ENCODE measurements around the gene HYAL1. TPM values are rescaled to one million over a fixed set of nuclear protein-coding genes. Genes with fewer than 3 reads are reported as not detected.
A peak's percentile ranks its signal among the peaks of the same experiment; 100 is the strongest.

HYAL1 gene
- total and polyA plus RNA-seq, 3 experiments from 2014 or later, result 0.13 to 0.81 TPM; not detected in 1

DNA sequence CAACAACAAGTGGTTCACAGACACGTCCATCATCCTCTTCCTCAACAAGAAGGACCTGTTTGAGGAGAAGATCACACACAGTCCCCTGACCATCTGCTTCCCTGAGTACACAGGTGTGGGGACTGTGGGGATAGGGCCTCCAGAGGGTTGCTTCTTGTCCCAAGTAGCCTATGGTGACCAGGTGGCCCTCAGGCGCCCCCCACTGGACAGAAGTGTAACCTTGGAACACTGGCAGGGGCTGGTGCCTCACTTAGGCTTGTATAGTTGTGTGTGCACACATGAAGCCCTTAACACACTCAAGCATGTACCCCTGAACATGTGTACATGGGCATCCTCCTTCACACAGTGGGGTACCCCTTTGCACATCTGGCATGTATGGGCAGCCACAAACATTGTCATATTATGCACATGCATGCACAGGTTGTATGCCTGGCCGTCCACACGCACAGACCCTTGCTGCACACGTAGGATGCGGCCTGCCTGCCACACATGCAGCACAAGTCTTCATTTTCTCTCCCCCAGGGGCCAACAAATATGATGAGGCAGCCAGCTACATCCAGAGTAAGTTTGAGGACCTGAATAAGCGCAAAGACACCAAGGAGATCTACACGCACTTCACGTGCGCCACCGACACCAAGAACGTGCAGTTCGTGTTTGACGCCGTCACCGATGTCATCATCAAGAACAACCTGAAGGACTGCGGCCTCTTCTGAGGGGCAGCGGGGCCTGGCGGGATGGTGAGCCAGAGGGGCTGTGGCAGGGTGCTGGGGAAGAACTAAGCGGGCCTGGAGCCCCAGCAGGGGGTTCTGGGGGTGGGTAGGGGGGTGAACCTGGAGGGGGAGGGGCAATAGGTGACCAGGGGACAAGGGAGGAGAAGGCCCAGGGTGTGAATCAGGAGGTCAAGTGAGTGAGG is 46.1 kb downstream of the HYAL1 start:
- H3K9me3 Mint-ChIP-seq, result no peaks in the 10 kb centered on the region
- Histone ChIP-seq H3K27me3 (ENCODE audit: insufficient read depth, low read length, poor library complexity, severe bottlenecking) (no peaks in the 10 kb centered on the region), H3K27ac (ENCODE audit: low read depth, low read length) (no peak overlapping the region), H3K36me3 (ENCODE audit: insufficient read depth, low read length) (peaks cover 45% of the 10 kb centered on the region), H3K9me3 (ENCODE audit: low read length) (no peaks in the 10 kb centered on the region), H3K4me3 (ENCODE audit: low read length) (no peak overlapping the region), H3K4me1 (ENCODE audit: insufficient read depth, low read length) (peaks cover 12% of the 10 kb centered on the region)
- peaks cover 0 to 21% (median 12%) of the 10 kb centered on the region in 3 donors for H3K4me1 Mint-ChIP-seq
- POLR2A ChIA-PET, result no interaction called here
- CTCF ChIA-PET, result interaction anchor here (0.9 to 8.3 kb wide), 7 partner anchors 9 to 62 kb away, joined by 3 to 101 read pairs (median 7); partner anchors contain the start of gene GNAI2
- peak overlapping the region in 3 of 8 donors; percentile 15 to 84 (median 50) for H3K27ac Mint-ChIP-seq
- H3K36me3 Mint-ChIP-seq, result peaks cover 4 to 66% (median 5%) of the 10 kb centered on the region in 3 donors
- no peak overlapping the region for H3K4me3 Mint-ChIP-seq
- no peak for DNase-seq
- H3K27me3 Mint-ChIP-seq, result peaks cover 0 to 2% of the 10 kb centered on the region in 2 donors

DNA sequence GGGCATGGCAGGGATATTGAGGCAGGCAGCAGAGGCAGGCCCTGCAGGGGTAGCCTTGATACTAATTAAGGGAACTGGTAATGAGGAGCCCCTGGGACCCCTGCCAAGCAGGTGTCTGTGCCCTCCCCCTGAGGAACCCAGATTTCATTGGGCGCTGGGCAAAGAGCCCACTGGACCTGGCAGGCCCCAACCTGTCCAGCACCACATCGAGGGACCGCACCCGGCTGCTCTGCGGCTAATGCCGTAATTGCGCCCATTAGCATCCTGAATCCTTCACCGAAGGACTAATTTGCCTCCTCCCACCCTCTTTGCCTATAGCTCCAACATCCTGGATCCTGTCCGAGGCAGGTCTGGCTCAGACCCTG is 48.1 kb downstream of the HYAL1 start:
- ChIA-PET POLR2A (no interaction called here), CTCF (interaction anchor here (0.7 to 8.3 kb wide), 4 partner anchors 7 to 37 kb away, joined by 3 to 101 read pairs (median 5); no protein-coding TSS in a partner anchor)
- no peaks in the 10 kb centered on the region for H3K9me3 Mint-ChIP-seq
- Histone ChIP-seq H3K9me3 (ENCODE audit: low read length) (no peaks in the 10 kb centered on the region), H3K36me3 (ENCODE audit: insufficient read depth, low read length) (peaks cover 55% of the 10 kb centered on the region), H3K4me3 (ENCODE audit: low read length) (no peak overlapping the region), H3K27me3 (ENCODE audit: insufficient read depth, low read length, poor library complexity, severe bottlenecking) (no peaks in the 10 kb centered on the region), H3K27ac (ENCODE audit: low read depth, low read length) (no peak overlapping the region), H3K4me1 (ENCODE audit: insufficient read depth, low read length) (peaks cover 29% of the 10 kb centered on the region)
- H3K4me3 Mint-ChIP-seq, result no peak overlapping the region
- peak overlapping the region in 2 of 8 donors; percentile 4 to 83 for H3K27ac Mint-ChIP-seq
- H3K4me1 Mint-ChIP-seq, result peaks cover 10 to 32% (median 16%) of the 10 kb centered on the region in 3 donors
- H3K36me3 Mint-ChIP-seq, result peaks cover 4 to 82% (median 5%) of the 10 kb centered on the region in 3 donors
- peaks cover 0 to 2% of the 10 kb centered on the region in 2 donors for H3K27me3 Mint-ChIP-seq
- DNase-seq, result no peak

DNA sequence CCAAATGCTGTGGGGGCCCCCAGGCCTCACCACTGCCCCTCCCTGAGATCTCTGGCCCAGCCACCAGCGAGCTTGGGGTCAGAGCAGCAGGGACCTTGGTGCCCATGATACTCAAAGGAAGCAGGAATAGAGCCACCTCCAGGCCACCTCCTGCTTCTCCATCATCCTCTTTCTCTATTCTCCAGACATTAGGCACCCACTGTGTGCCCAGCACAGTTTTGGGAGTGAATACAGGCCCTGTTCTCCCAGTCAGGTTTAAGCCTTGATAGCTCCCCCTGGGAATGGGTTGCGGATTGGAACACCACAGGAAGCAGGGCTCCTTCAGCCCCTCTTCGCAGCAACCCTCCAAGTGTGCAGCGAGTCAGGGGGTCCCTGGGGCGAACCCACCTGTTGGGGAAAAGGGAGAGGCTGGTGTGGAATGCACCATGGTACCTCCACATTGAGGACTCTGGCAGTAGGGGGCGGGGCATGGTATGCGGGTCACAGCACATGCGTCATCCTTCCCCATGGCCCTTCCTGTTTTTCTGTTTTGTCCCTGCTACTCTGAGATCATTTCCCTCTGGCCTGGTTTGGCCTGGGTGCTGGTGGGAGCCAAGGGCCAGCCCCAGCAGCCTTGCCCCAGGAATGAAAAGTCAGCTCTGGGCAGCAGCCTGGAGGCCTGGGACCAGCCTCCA is 48.7 kb downstream of the HYAL1 start:
- Histone ChIP-seq H3K4me1 (ENCODE audit: insufficient read depth, low read length) (peaks cover 32% of the 10 kb centered on the region), H3K27ac (ENCODE audit: low read depth, low read length) (no peak overlapping the region), H3K9me3 (ENCODE audit: low read length) (no peaks in the 10 kb centered on the region), H3K36me3 (ENCODE audit: insufficient read depth, low read length) (peaks cover 58% of the 10 kb centered on the region), H3K27me3 (ENCODE audit: insufficient read depth, low read length, poor library complexity, severe bottlenecking) (no peaks in the 10 kb centered on the region), H3K4me3 (ENCODE audit: low read length) (no peak overlapping the region)
- peaks cover 13 to 35% (median 20%) of the 10 kb centered on the region in 3 donors for H3K4me1 Mint-ChIP-seq
- ChIA-PET POLR2A (no interaction called here), CTCF (interaction anchor here (1.3 to 8.3 kb wide), 3 partner anchors 6 to 28 kb away, joined by 3 to 101 read pairs (median 5); no protein-coding TSS in a partner anchor)
- peaks cover 0 to 2% of the 10 kb centered on the region in 2 donors for H3K27me3 Mint-ChIP-seq
- H3K9me3 Mint-ChIP-seq, result no peaks in the 10 kb centered on the region
- H3K36me3 Mint-ChIP-seq, result peaks cover 4 to 87% (median 5%) of the 10 kb centered on the region in 3 donors
- H3K4me3 Mint-ChIP-seq, result no peak overlapping the region
- peak overlapping the region in 3 of 8 donors; percentile 4 to 72 (median 36) for H3K27ac Mint-ChIP-seq
- DNase-seq, result no peak

DNA sequence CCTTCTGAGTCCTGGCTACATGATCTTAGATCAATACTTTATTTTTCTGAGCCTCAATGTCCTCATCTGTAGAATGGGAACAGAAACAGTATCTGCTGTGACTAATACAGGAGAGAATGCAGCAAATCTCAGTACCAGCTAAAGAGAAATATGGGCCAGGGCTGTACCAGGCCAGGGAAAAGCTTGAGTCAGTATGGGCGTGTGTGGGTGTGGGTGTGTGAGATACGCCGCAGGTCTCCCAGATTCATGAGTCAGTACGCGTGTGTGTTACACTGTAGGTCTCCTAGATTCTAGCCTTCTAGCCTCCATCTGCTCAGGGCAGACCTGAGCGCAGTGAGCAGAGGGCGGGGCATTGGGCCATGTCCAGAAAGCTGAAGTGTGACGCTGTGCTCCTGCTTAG is 52.2 kb downstream of the HYAL1 start:
- Mint-ChIP-seq H3K36me3 (peaks cover 0 to 68% (median 2%) of the 10 kb centered on the region in 3 donors), H3K27ac (peak overlapping the region; percentile 47 to 90 (median 76)), H3K4me1 (peaks cover 31 to 55% (median 33%) of the 10 kb centered on the region in 3 donors), H3K4me3 (no peak overlapping the region), H3K27me3 (peaks cover 0 to 2% of the 10 kb centered on the region in 2 donors), H3K9me3 (no peaks in the 10 kb centered on the region)
- Histone ChIP-seq H3K36me3 (ENCODE audit: insufficient read depth, low read length) (peaks cover 51% of the 10 kb centered on the region), H3K27ac (ENCODE audit: low read depth, low read length) (no peak overlapping the region), H3K27me3 (ENCODE audit: insufficient read depth, low read length, poor library complexity, severe bottlenecking) (no peaks in the 10 kb centered on the region), H3K9me3 (ENCODE audit: low read length) (no peaks in the 10 kb centered on the region), H3K4me1 (ENCODE audit: insufficient read depth, low read length) (peaks cover 63% of the 10 kb centered on the region), H3K4me3 (ENCODE audit: low read length) (no peak overlapping the region)
- no peak for DNase-seq
- ChIA-PET CTCF (interaction anchor here (0.7 to 7.3 kb wide), 5 partner anchors 7 to 28 kb away, joined by 3 to 241 read pairs (median 4); partner anchors contain the start of gene GNAI2), POLR2A (interaction anchor here (0.7 kb wide), 1 partner anchor 18 kb away, joined by 3 read pairs; no protein-coding TSS in a partner anchor)

DNA sequence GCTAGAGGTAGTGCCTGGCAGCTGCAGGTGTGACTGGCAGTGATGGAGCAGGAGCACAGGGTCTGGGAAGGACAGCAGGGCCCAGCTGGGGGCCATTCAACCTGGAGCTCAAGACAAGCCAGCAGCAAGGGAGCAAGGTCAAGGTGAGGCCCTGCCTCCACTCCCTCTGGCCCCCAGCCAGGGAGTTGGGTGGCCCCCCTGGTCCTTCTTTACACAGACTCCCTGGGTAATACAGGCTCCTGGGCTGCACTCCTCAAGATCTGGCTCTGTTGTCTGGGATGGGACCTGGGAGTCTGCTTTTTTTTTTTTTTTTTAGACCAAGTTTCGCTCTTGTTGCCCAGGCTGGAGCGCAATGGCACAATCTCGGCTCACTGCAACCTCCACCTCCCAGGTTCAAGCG is 52.9 kb downstream of the HYAL1 start:
- H3K4me1 ChIP-seq (ENCODE audit: insufficient read depth, low read length), result peaks cover 70% of the 10 kb centered on the region
- ChIA-PET CTCF (interaction anchor here (1.1 to 7.3 kb wide), 3 partner anchors 8 to 56 kb away, joined by 5 to 241 read pairs (median 101); partner anchors contain the start of gene GNAI2), POLR2A (interaction anchor here (0.5 to 0.6 kb wide), 2 partner anchors 24 to 72 kb away, joined by 3 to 4 read pairs; no protein-coding TSS in a partner anchor)
- peaks cover 49% of the 10 kb centered on the region for H3K36me3 ChIP-seq (ENCODE audit: insufficient read depth, low read length)
- Mint-ChIP-seq H3K4me1 (peaks cover 37 to 62% (median 40%) of the 10 kb centered on the region in 3 donors), H3K9me3 (no peaks in the 10 kb centered on the region), H3K27ac (peak overlapping the region in 5 of 8 donors; percentile 70 to 89 (median 84)), H3K27me3 (peaks cover 0 to 2% of the 10 kb centered on the region in 2 donors), H3K4me3 (peak overlapping the region in 1 of 7 donors; percentile 49), H3K36me3 (peaks cover 0 to 66% (median 2%) of the 10 kb centered on the region in 3 donors)
- H3K27me3 ChIP-seq (ENCODE audit: insufficient read depth, low read length, poor library complexity, severe bottlenecking), result no peaks in the 10 kb centered on the region
- no peaks in the 10 kb centered on the region for H3K9me3 ChIP-seq (ENCODE audit: low read length)
- H3K4me3 ChIP-seq (ENCODE audit: low read length), result no peak overlapping the region
- peak overlapping the region; percentile 42 for H3K27ac ChIP-seq (ENCODE audit: low read depth, low read length)
- DNase-seq, result no peak

Other genes with a start within 250 kb of the HYAL1 start
- gene RBM5, start 214.7 kb downstream of the HYAL1 start, total RNA-seq, result 100 to 1,000 TPM; 127 to 136 TPM
- gene RBM5, start 214.7 kb downstream of the HYAL1 start, polyA plus RNA-seq, result 36.9 TPM
- not detected for gene SEMA3F, start 148.2 kb downstream of the HYAL1 start, total RNA-seq
- not detected for gene SEMA3F, start 148.2 kb downstream of the HYAL1 start, polyA plus RNA-seq
- not detected for gene GNAT1, start 112.0 kb downstream of the HYAL1 start, total RNA-seq
- gene GNAT1, start 112.0 kb downstream of the HYAL1 start, polyA plus RNA-seq, result not detected
- not detected for gene SLC38A3, start 98.3 kb downstream of the HYAL1 start, total RNA-seq
- gene SLC38A3, start 98.3 kb downstream of the HYAL1 start, polyA plus RNA-seq, result not detected
- gene GNAI2, start 67.4 kb downstream of the HYAL1 start, total RNA-seq, result 100 to 1,000 TPM; 259 to 265 TPM
- gene GNAI2, start 67.4 kb downstream of the HYAL1 start, polyA plus RNA-seq, result 665 TPM
- gene SEMA3B, start 34.4 kb downstream of the HYAL1 start, total RNA-seq, result under 1 TPM in 1 of 2 experiments, not detected in 1; 0.22 TPM
- not detected for gene SEMA3B, start 34.4 kb downstream of the HYAL1 start, polyA plus RNA-seq
- gene LSMEM2, start 24.5 kb downstream of the HYAL1 start, total RNA-seq, result not detected
- not detected for gene LSMEM2, start 24.5 kb downstream of the HYAL1 start, polyA plus RNA-seq
- 100 to 1,000 TPM; 191 to 192 TPM for gene IFRD2, start 11.1 kb downstream of the HYAL1 start, total RNA-seq
- gene IFRD2, start 11.1 kb downstream of the HYAL1 start, polyA plus RNA-seq, result 66.8 TPM
- gene HYAL3, start 4.2 kb downstream of the HYAL1 start, total RNA-seq, result 1 to 10 TPM; 7.7 to 8.4 TPM
- gene HYAL3, start 4.2 kb downstream of the HYAL1 start, polyA plus RNA-seq, result 3.6 TPM
- gene NAA80, start 4.2 kb downstream of the HYAL1 start, total RNA-seq, result 10 to 100 TPM; 17.3 to 18.3 TPM
- gene NAA80, start 4.2 kb downstream of the HYAL1 start, polyA plus RNA-seq, result 19.3 TPM
- gene HYAL2, start 19.2 kb upstream of the HYAL1 start, total RNA-seq, result 10 to 100 TPM; 13.7 to 13.9 TPM
- 10.8 TPM for gene HYAL2, start 19.2 kb upstream of the HYAL1 start, polyA plus RNA-seq
- 10 to 100 TPM; 31.4 to 36.6 TPM for gene TUSC2, start 24.6 kb upstream of the HYAL1 start, total RNA-seq
- gene TUSC2, start 24.6 kb upstream of the HYAL1 start, polyA plus RNA-seq, result 52.9 TPM
- gene RASSF1, start 37.3 kb upstream of the HYAL1 start, total RNA-seq, result 10 to 100 TPM; 70.8 to 71.9 TPM
- gene RASSF1, start 37.3 kb upstream of the HYAL1 start, polyA plus RNA-seq, result 152 TPM
- 1 to 10 TPM in 1 of 2 experiments, under 1 TPM in 1; 0.97 to 1.3 TPM for gene ZMYND10, start 42.2 kb upstream of the HYAL1 start, total RNA-seq
- gene ZMYND10, start 42.2 kb upstream of the HYAL1 start, polyA plus RNA-seq, result 1.1 TPM
- 10 to 100 TPM; 44.6 to 48.0 TPM for gene NPRL2, start 47.2 kb upstream of the HYAL1 start, total RNA-seq
- 59.5 TPM for gene NPRL2, start 47.2 kb upstream of the HYAL1 start, polyA plus RNA-seq
- 10 to 100 TPM; 32.4 to 37.7 TPM for gene CYB561D2, start 47.3 kb upstream of the HYAL1 start, total RNA-seq
- gene CYB561D2, start 47.3 kb upstream of the HYAL1 start, polyA plus RNA-seq, result 78.2 TPM
- gene TMEM115, start 55.9 kb upstream of the HYAL1 start, total RNA-seq, result 10 to 100 TPM; 30.5 to 33.2 TPM
- 47.2 TPM for gene TMEM115, start 55.9 kb upstream of the HYAL1 start, polyA plus RNA-seq
- 1 to 10 TPM in 1 of 2 experiments, under 1 TPM in 1; 0.73 to 1.1 TPM for gene CACNA2D2, start 200.1 kb upstream of the HYAL1 start, total RNA-seq
- gene CACNA2D2, start 200.1 kb upstream of the HYAL1 start, polyA plus RNA-seq, result 2.6 TPM

Data from CD8-positive, alpha-beta memory T cell (primary cell).